BJ (cell line): ENCODE data around the gene MSRB3. TPM values are rescaled to one million over a fixed set of nuclear protein-coding genes. Genes with fewer than 3 reads are reported as not detected.
A peak's percentile ranks its signal among the peaks of the same experiment; 100 is the strongest.

ENCODE experiments used
- CTCF ChIA-PET: fragments of 350-600 bp; formaldehyde crosslinking; extraction: SDS; loops from one replicate; lab custom pipeline; 2021; ENCODE audit warnings: antibody characterized with exemption, inconsistent platforms; lab: Yijun Ruan, JAX
- POLR2A ChIA-PET: fragments of 300-600 bp; sonication (Branson Sonifier 250); formaldehyde crosslinking; extraction: SDS; loops from one replicate; lab custom pipeline; 2021; ENCODE audit warnings: antibody characterized with exemption; lab: Charles Lee
- DNase-seq: peaks from one replicate; pipeline ENCODE4 v3.0.0-alpha.2; 2011; ENCODE audit warnings: low read depth
- H3K27me3 ChIP-seq: 2 replicates; pipeline ENCODE4 v1.6.0; 2011; ENCODE audit warnings: low read length; ENCODE audit not compliant: control insufficient read depth, insufficient read depth
- H3K36me3 ChIP-seq: 2 replicates; pipeline ENCODE4 v1.5.1; 2011; ENCODE audit warnings: low read length; ENCODE audit not compliant: control insufficient read depth, insufficient read depth
- H3K4me3 ChIP-seq: 2 replicates; pipeline ENCODE4 v1.5.1; 2011; ENCODE audit warnings: low read depth, mild to moderate bottlenecking, control low read depth, low read length
- CTCF ChIP-seq: IDR thresholded peaks from 2 replicates; pipeline ENCODE4 v1.5.1; 2011; ENCODE audit warnings: low read depth, mild to moderate bottlenecking, control low read depth, inconsistent platforms, low read length, moderate library complexity; ENCODE audit not compliant: insufficient read depth
- polyA plus RNA-seq: library from polyadenylated mRNA; depleted of rRNA; stranded (reverse); fragments of >200 nt; gene quantifications from 2 replicates; pipeline ENCODE4 v1.2.3, GENCODE V29; 2011

MSRB3 gene
- polyA plus RNA-seq, 1 experiment: 76.0 TPM

GRCh38 chr12:65300097-65300496 lies 21.6 kb downstream of the MSRB3 start:
- ChIA-PET POLR2A (no interaction called here), CTCF (interaction anchor here (0.6 to 1.9 kb wide), 7 partner anchors 10 to 745 kb away, joined by 3 to 6 read pairs (median 4); no protein-coding TSS in a partner anchor)

GRCh38 chr12:65300679-65301349 lies 22.3 kb downstream of the MSRB3 start:
- TF ChIP-seq CTCF: peak; percentile 40; the same call in 1 of the 2 replicates
- Histone ChIP-seq H3K36me3 (no peaks in the 10 kb centered on the region), H3K4me3 (no peak overlapping the region), H3K27me3 (no peaks in the 10 kb centered on the region)
- ChIA-PET CTCF (interaction anchor here (0.6 to 1.9 kb wide), 8 partner anchors 10 to 744 kb away, joined by 3 to 6 read pairs (median 4); no protein-coding TSS in a partner anchor), POLR2A (no interaction called here)
- no peak for DNase-seq

More at GRCh38 chr12:65300097-65300496, 21.6 kb downstream of the MSRB3 start:
- no peak for TF ChIP-seq CTCF
- Histone ChIP-seq H3K36me3 (no peaks in the 10 kb centered on the region), H3K27me3 (no peaks in the 10 kb centered on the region), H3K4me3 (no peak overlapping the region)
- no peak for DNase-seq

- ChIA-PET POLR2A (interaction anchor here (0.7 kb wide), 1 partner anchor 12 kb away, joined by 3 read pairs; no protein-coding TSS in a partner anchor), CTCF (no interaction called here)
- H3K27me3 ChIP-seq: no peaks in the 10 kb centered on the region
- no peaks in the 10 kb centered on the region for H3K36me3 ChIP-seq
- no peak for TF ChIP-seq CTCF
- H3K4me3 ChIP-seq: no peak overlapping the region
- DNase-seq: no peak
These were observed 24.4 kb downstream of the MSRB3 start for GRCh38 chr12:65302891-65303290.

- POLR2A ChIA-PET: interaction anchor here (0.6 kb wide), 1 partner anchor 543 kb away, joined by 3 read pairs; no protein-coding TSS in a partner anchor
These were observed 27.0 kb downstream of the MSRB3 start for GRCh38 chr12:65305346-65305950.

More at GRCh38 chr12:65305346-65305950, 27.0 kb downstream of the MSRB3 start:
- CTCF ChIA-PET: interaction anchor here (0.6 to 1.6 kb wide), 9 partner anchors 11 to 681 kb away, joined by 3 to 5 read pairs (median 4); no protein-coding TSS in a partner anchor
- no peak for DNase-seq
- TF ChIP-seq CTCF: no peak
- Histone ChIP-seq H3K4me3 (no peak overlapping the region), H3K27me3 (no peaks in the 10 kb centered on the region), H3K36me3 (no peaks in the 10 kb centered on the region)
